MCF 10A (cell line): ENCODE measurements around the gene TMEM218. TPM values are rescaled to one million over a fixed set of nuclear protein-coding genes. Genes with fewer than 3 reads are reported as not detected.

ENCODE experiments used
- BruUV-seq: library from RNA; stranded (reverse); fragments of 400-500 nt; replicated peaks from 2 replicates; lab custom pipeline; 2021; lab: Mats Ljungman, UMichigan
- CTCF ChIA-PET: fragments of 300-600 bp; sonication (Branson Sonifier 250); formaldehyde crosslinking; extraction: SDS; loops from one replicate; lab custom pipeline; 2021; ENCODE audit warnings: antibody characterized with exemption, inconsistent platforms; lab: Yijun Ruan, JAX
- POLR2A ChIA-PET: fragments of 300-600, 350-650 bp; sonication (Branson Sonifier 250); formaldehyde crosslinking; extraction: SDS; loops from one replicate; lab custom pipeline; 2020; ENCODE audit warnings: antibody characterized with exemption, inconsistent platforms; lab: Yijun Ruan, JAX
- DNase-seq: peaks from one replicate; pipeline ENCODE4 v3.0.0-alpha.2; 2018; ENCODE audit not compliant: unreplicated experiment
- H3K27ac Mint-ChIP-seq: one replicate; pipeline ENCODE4 v1.8.0; 2022; ENCODE audit warnings: mild to moderate bottlenecking, low read depth, mixed read lengths; ENCODE audit not compliant: unreplicated experiment
- H3K27me3 Mint-ChIP-seq: one replicate; pipeline ENCODE4 v1.8.0; 2022; ENCODE audit warnings: mixed read lengths; ENCODE audit not compliant: insufficient read depth, unreplicated experiment
- H3K36me3 Mint-ChIP-seq: one replicate; pipeline ENCODE4 v1.8.0; 2022; ENCODE audit warnings: mild to moderate bottlenecking, moderate library complexity, mixed read lengths; ENCODE audit not compliant: insufficient read depth, unreplicated experiment
- H3K4me1 Mint-ChIP-seq: one replicate; pipeline ENCODE4 v1.8.0; 2022; ENCODE audit warnings: mixed read lengths; ENCODE audit not compliant: insufficient read depth, unreplicated experiment
- H3K4me3 Mint-ChIP-seq: one replicate; pipeline ENCODE4 v1.8.0; 2022; ENCODE audit warnings: mild to moderate bottlenecking, moderate library complexity, mixed read lengths; ENCODE audit not compliant: unreplicated experiment
- H3K9me3 Mint-ChIP-seq: one replicate; pipeline ENCODE4 v1.8.0; 2022; ENCODE audit warnings: mixed read lengths; ENCODE audit not compliant: unreplicated experiment
- CTCF ChIP-seq: fragments of 200-600 bp; IDR thresholded peaks from one replicate; pipeline ENCODE4 v1.8.0; 2022; ENCODE audit warnings: antibody characterized with exemption, mild to moderate bottlenecking; ENCODE audit not compliant: unreplicated experiment
- intact Hi-C: fragments of 100-400 bp; cut with micrococcal nuclease; formaldehyde crosslinking; loops from 2 replicates; pipeline ENCODE4 v1.14.1; 2022
- total RNA-seq: library from RNA; stranded (reverse); gene quantifications from 2 replicates; pipeline ENCODE4 v1.2.3, GENCODE V29; 2022

Gene TMEM218
- total RNA-seq, 1 experiment from 2014 or later: 21.1 TPM

GRCh38 chr11:125076378-125076945, 35.0 kb downstream of the TMEM218 start:
- Mint-ChIP-seq H3K36me3 (no peaks in the 10 kb centered on the region), H3K27me3 (no peaks in the 10 kb centered on the region), H3K9me3 (no peaks in the 10 kb centered on the region), H3K27ac (peak overlapping the region; percentile 84), H3K4me1 (peaks cover 36% of the 10 kb centered on the region), H3K4me3 (no peak overlapping the region)
- ChIA-PET POLR2A (interaction anchor here (0.6 to 1.7 kb wide), 4 partner anchors 11 to 112 kb away, joined by 3 to 15 read pairs (median 3); partner anchors contain the start of genes SLC37A2 and TMEM218), CTCF (interaction anchor here (0.6 to 2.1 kb wide), 13 partner anchors 10 to 269 kb away, joined by 3 to 7 read pairs (median 4); partner anchors contain the start of gene SLC37A2)
- intact Hi-C loops: loop anchor here (5.0 kb wide), 1 partner anchor 114 kb away; no protein-coding TSS in a partner anchor
- BruUV-seq: no TSS peak
- no peak for TF ChIP-seq CTCF
- no peak for DNase-seq

- peak; percentile 77 for DNase-seq
- intact Hi-C loops: loop anchor here (5.0 kb wide), 1 partner anchor 114 kb away; no protein-coding TSS in a partner anchor
- Mint-ChIP-seq H3K36me3 (no peaks in the 10 kb centered on the region), H3K4me3 (no peak overlapping the region), H3K27ac (peak overlapping the region; percentile 84), H3K9me3 (no peaks in the 10 kb centered on the region), H3K4me1 (peaks cover 42% of the 10 kb centered on the region), H3K27me3 (no peaks in the 10 kb centered on the region)
- no peak for TF ChIP-seq CTCF
- no TSS peak for BruUV-seq
- POLR2A ChIA-PET: interaction anchor here (0.6 to 1.7 kb wide), 4 partner anchors 12 to 112 kb away, joined by 3 to 15 read pairs (median 3); partner anchors contain the start of gene TMEM218
- CTCF ChIA-PET: interaction anchor here (0.7 to 2.1 kb wide), 15 partner anchors 9 to 270 kb away, joined by 3 to 7 read pairs (median 4); partner anchors contain the start of gene SLC37A2
Measured at GRCh38 chr11:125075900-125076317, 35.5 kb downstream of the TMEM218 start.

GRCh38 chr11:125075242-125075625, 36.2 kb downstream of the TMEM218 start:
- Mint-ChIP-seq H3K36me3 (no peaks in the 10 kb centered on the region), H3K9me3 (no peaks in the 10 kb centered on the region), H3K27me3 (no peaks in the 10 kb centered on the region), H3K4me3 (no peak overlapping the region), H3K4me1 (peaks cover 48% of the 10 kb centered on the region), H3K27ac (peak overlapping the region; percentile 84)
- CTCF ChIA-PET: interaction anchor here (0.6 to 2.1 kb wide), 15 partner anchors 8 to 1131 kb away, joined by 3 to 9 read pairs (median 4); no protein-coding TSS in a partner anchor
- intact Hi-C loops: loop anchor here (5.0 kb wide), 1 partner anchor 113 kb away; no protein-coding TSS in a partner anchor
- no peak for TF ChIP-seq CTCF
- POLR2A ChIA-PET: interaction anchor here (0.6 to 1.7 kb wide), 3 partner anchors 14 to 266 kb away, joined by 3 to 15 read pairs (median 4); partner anchors contain the start of gene TMEM218
- no TSS peak for BruUV-seq
- DNase-seq: no peak
